Ramos (cell line): ENCODE data around the gene FOXF2.
"Not testable (repeated sequence)": the region's sequence is repeated elsewhere in the genome, so short reads cannot be mapped to it uniquely, and the experiment has no call there.

ENCODE experiments used
- in situ Hi-C: fragments of 300-500 bp; cut with MboI; formaldehyde crosslinking; loops from one replicate; pipeline ENCODE4 v1.14.3; 2022; ENCODE audit warnings: low sequenced_read_pairs; ENCODE audit not compliant: unreplicated experiment

FOXF2 gene

GRCh38 chr6:1389369-1390132, at the start of gene FOXF2:
FOXF2 (plus strand) TSS chr6:1389576; CDS start chr6:1389948, 372 bp downstream.
- in situ Hi-C loops: loop anchor here (25.0 kb wide), 2 partner anchors 602 to 802 kb away; no protein-coding TSS in a partner anchor

GRCh38 chr6:1346101-1346500, 43.3 kb upstream of the FOXF2 start:
- in situ Hi-C loops: no loop called here

- in situ Hi-C loops: no loop called here
These were observed 42.8 kb upstream of the FOXF2 start for GRCh38 chr6:1346558-1347091.

GRCh38 chr6:1347161-1347560, 42.2 kb upstream of the FOXF2 start:
- in situ Hi-C loops: no loop called here

- in situ Hi-C loops: no loop called here
These were observed 40.7 kb upstream of the FOXF2 start for GRCh38 chr6:1348675-1349074.

- in situ Hi-C loops: no loop called here
These were observed 39.7 kb upstream of the FOXF2 start for GRCh38 chr6:1349655-1350054.

GRCh38 chr6:1351381-1352008, 37.9 kb upstream of the FOXF2 start:
- in situ Hi-C loops: no loop called here

- in situ Hi-C loops: not testable (repeated sequence)
These were observed 34.3 kb upstream of the FOXF2 start for GRCh38 chr6:1355068-1355467.

GRCh38 chr6:1361717-1362116, 27.7 kb upstream of the FOXF2 start:
- in situ Hi-C loops: not testable (repeated sequence)

- in situ Hi-C loops: no loop called here
These were observed 26.7 kb upstream of the FOXF2 start for GRCh38 chr6:1362643-1363042.

- in situ Hi-C loops: no loop called here
These were observed 26.1 kb upstream of the FOXF2 start for GRCh38 chr6:1363298-1363697.

- in situ Hi-C loops: no loop called here
These were observed 25.4 kb upstream of the FOXF2 start for GRCh38 chr6:1363729-1364572.

- in situ Hi-C loops: no loop called here
These were observed 24.6 kb upstream of the FOXF2 start for GRCh38 chr6:1364791-1365190.

GRCh38 chr6:1365686-1366085, 23.7 kb upstream of the FOXF2 start:
- in situ Hi-C loops: no loop called here

- in situ Hi-C loops: no loop called here
These were observed 21.6 kb upstream of the FOXF2 start for GRCh38 chr6:1367771-1368170.

GRCh38 chr6:1368940-1369339, 20.4 kb upstream of the FOXF2 start:
- in situ Hi-C loops: no loop called here

- in situ Hi-C loops: not testable (repeated sequence)
These were observed 19.7 kb upstream of the FOXF2 start for GRCh38 chr6:1369695-1370094.

GRCh38 chr6:1371933-1372332, 17.4 kb upstream of the FOXF2 start:
- in situ Hi-C loops: no loop called here

- in situ Hi-C loops: no loop called here
These were observed 16.7 kb upstream of the FOXF2 start for GRCh38 chr6:1372690-1373089.

- in situ Hi-C loops: loop anchor here (25.0 kb wide), 2 partner anchors 589 to 789 kb away; no protein-coding TSS in a partner anchor
These were observed 12.7 kb upstream of the FOXF2 start for GRCh38 chr6:1376653-1377052.
